Body of pancreas (tissue), 4 donors: ENCODE results near the gene MRTFB. TPM values are rescaled to one million over a fixed set of nuclear protein-coding genes. Genes with fewer than 3 reads are reported as not detected.

ENCODE experiments used
- ATAC-seq: fragments of 150-250 bp; one replicate; pipeline ENCODE4 v1.9.1; 2016
- DNase-seq, 4 donors: peaks; one replicate each; pipeline ENCODE4 v3.0.0-alpha.2; 2019
- H3K27ac ChIP-seq, 4 donors: fragments of 200-600 bp; sonication (generic); 1 replicate in 3 of 4; 2 replicates in 1 of 4; pipeline versions ENCODE4 v1.5.1 to v1.6.1; 2016 to 2019; ENCODE audit warnings: mild to moderate bottlenecking in 1 of 4, mixed read lengths in 1 of 4, moderate library complexity in 1 of 4
- H3K27me3 ChIP-seq, 2 donors: fragments of 200-600 bp; sonication (generic); one replicate each; pipeline ENCODE4 v1.6.0; 2016; ENCODE audit warnings: mild to moderate bottlenecking in 1 of 2
- H3K36me3 ChIP-seq, 2 donors: fragments of 200-600 bp; sonication (generic); replicated peaks in 1 of 2; 2 replicates each; pipeline ENCODE4 v1.5.1; 2016; ENCODE audit warnings: low read depth in 2 of 2; ENCODE audit not compliant: insufficient read depth in 1 of 2
- H3K4me1 ChIP-seq: fragments of 200-600 bp; sonication (generic); one replicate; pipeline ENCODE4 v1.6.0; 2016
- H3K4me3 ChIP-seq, 2 donors: fragments of 200-600 bp; sonication (generic); 1 replicate in 1 of 2; 2 replicates in 1 of 2; pipeline ENCODE4 v1.5.1; 2016 to 2019
- H3K9me3 ChIP-seq, 3 donors: fragments of 200-600 bp; sonication (generic); 1 replicate in 2 of 3; 2 replicates in 1 of 3; pipeline ENCODE4 v1.5.1; 2016
- POLR2A ChIP-seq, 3 donors: fragments of 450-650 bp; IDR thresholded peaks; one replicate each; pipeline ENCODE4 v1.6.1; 2016; ENCODE audit warnings: antibody characterized with exemption in 3 of 3, mild to moderate bottlenecking in 2 of 3
- WGBS, 2 donors: methylation state at CpG; one replicate each; pipeline ENCODE4 v1.1.5; 2017; 5-methylcytosine and 5-hydroxymethylcytosine counted together
- intact Hi-C: fragments of 100-400 bp; cut with DNase I; formaldehyde crosslinking; loops from one replicate; pipeline ENCODE4 v1.15.1; 2023
- total RNA-seq, 2 donors: library from RNA; depleted of rRNA; stranded (reverse); fragments of >200 nt; gene quantifications; one replicate each; pipeline ENCODE4 v1.1.0, GENCODE V29; 2016
- TF ChIP-seq, protein P1 (sequence below), 7 experiments: fragments of 450-650 bp in 4 of 7; fragments of 200-600 bp in 3 of 7; sonication (generic) in 3 of 7; IDR thresholded peaks; one replicate each; pipeline ENCODE4 v1.5.1; 2016 to 2019; ENCODE audit warnings: antibody characterized with exemption in 7 of 7

Gene MRTFB
- total RNA-seq, 2 donors from 2014 or later: 39.2 to 46.8 TPM

DNA sequence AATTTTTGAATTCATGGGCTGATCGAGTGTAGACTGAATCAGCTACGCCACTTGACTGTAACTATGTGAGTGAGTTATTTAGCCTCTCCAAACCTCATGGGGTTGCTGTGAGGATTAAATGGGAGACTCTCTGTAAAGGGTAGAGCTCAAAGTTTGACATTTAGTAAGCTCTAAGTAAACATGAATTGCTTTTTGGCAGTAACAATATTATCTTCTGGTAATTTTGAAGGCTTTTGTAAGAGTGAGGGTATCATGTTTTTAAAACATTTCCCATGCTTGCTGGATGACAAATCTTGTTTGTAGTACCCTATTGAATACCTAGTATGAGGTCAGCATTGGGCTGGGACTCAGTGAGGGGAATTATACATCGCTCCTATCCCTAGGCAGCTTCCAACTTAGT is 35.3 kb downstream of the MRTFB start:
- no peaks in the 10 kb centered on the region for H3K9me3 ChIP-seq
- TF ChIP-seq, protein P1, sequence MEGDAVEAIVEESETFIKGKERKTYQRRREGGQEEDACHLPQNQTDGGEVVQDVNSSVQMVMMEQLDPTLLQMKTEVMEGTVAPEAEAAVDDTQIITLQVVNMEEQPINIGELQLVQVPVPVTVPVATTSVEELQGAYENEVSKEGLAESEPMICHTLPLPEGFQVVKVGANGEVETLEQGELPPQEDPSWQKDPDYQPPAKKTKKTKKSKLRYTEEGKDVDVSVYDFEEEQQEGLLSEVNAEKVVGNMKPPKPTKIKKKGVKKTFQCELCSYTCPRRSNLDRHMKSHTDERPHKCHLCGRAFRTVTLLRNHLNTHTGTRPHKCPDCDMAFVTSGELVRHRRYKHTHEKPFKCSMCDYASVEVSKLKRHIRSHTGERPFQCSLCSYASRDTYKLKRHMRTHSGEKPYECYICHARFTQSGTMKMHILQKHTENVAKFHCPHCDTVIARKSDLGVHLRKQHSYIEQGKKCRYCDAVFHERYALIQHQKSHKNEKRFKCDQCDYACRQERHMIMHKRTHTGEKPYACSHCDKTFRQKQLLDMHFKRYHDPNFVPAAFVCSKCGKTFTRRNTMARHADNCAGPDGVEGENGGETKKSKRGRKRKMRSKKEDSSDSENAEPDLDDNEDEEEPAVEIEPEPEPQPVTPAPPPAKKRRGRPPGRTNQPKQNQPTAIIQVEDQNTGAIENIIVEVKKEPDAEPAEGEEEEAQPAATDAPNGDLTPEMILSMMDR (IDR thresholded peaks at IDR 0.05): no peak
- TF ChIP-seq POLR2A (IDR thresholded peaks at IDR 0.05): no peak
- H3K4me3 ChIP-seq: no peak overlapping the region
- peaks cover 63% of the 10 kb centered on the region for H3K4me1 ChIP-seq
- H3K36me3 ChIP-seq: no peaks in the 10 kb centered on the region
- DNase-seq (no peak), ATAC-seq (no peak)
- no peaks in the 10 kb centered on the region for H3K27me3 ChIP-seq
- intact Hi-C loops: no loop called here
- H3K27ac ChIP-seq: no peak overlapping the region
- 89 to 90% methylated on average over 3 of the region's 3 CpGs for WGBS, 2 donors

DNA sequence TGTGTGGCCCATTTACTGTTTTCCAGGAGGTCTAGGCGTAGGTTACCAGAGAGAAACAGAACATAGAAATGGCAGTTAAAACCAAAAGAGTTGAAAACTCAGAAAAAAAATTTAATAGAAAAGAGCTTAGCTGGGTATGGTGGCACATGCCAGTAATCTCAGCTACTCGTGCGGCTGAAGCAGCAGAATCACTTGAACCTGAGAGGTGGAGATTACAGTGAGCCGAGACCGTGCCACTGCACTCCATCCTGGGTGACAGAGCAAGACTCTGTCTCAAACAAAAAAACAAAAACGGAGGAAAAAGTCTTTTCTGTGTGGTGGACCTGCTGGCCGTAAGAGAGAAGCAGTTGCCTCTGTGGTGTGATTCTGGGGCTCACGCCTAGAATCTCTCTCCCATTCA is 35.8 kb downstream of the MRTFB start:
- H3K36me3 ChIP-seq: no peaks in the 10 kb centered on the region
- no peak overlapping the region for H3K27ac ChIP-seq
- DNase-seq (no peak), ATAC-seq (no peak)
- no peak overlapping the region for H3K4me3 ChIP-seq
- no peaks in the 10 kb centered on the region for H3K9me3 ChIP-seq
- WGBS, 2 donors: 92 to 93% methylated on average over 8 of the region's 8 CpGs
- H3K4me1 ChIP-seq: peaks cover 63% of the 10 kb centered on the region
- intact Hi-C loops: no loop called here
- TF ChIP-seq POLR2A (IDR thresholded peaks at IDR 0.05): no peak
- TF ChIP-seq, protein P1 (IDR thresholded peaks at IDR 0.05): no peak
- H3K27me3 ChIP-seq: no peaks in the 10 kb centered on the region

DNA sequence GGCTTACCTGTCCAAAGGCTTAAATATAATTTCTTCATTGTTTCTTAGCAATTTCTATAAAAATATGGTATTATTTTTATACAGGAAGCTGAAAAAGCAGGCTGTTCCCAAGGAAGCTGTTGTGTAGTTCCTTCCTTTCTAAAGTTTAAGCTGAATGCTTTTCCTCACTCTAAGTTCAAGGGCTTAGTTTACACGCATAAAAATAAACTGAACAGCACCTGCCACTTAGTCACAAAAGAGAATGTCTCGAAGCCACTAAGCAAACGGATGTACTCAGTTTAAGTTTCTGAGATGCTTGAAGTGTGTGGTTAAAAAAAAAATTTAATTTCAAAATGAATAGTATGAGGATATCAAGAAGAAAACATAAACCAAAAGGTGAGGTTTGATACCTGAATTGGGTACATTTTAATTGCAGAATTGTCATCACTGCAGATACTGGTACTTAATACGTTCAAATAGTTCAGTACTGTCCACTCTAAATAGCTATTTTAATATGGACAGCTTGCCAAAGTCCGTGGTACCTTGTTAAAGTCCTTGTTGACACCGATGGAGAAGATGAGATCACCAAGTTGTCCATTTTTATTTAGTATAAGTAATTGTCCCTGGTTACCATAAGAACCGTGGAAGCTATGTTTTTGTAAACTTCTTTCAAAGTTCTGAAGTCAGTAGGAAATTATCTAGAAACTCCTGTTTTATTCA is 38.1 kb downstream of the MRTFB start:
- peaks cover 48% of the 10 kb centered on the region for H3K4me1 ChIP-seq
- no peak for DNase-seq
- no peak for ATAC-seq
- TF ChIP-seq, protein P1 (IDR thresholded peaks at IDR 0.05): no peak
- TF ChIP-seq POLR2A (IDR thresholded peaks at IDR 0.05): no peak
- intact Hi-C loops: no loop called here
- no peak overlapping the region for H3K4me3 ChIP-seq
- peak overlapping the region in 3 of 4 donors; percentile 11 to 49 (median 13) for H3K27ac ChIP-seq
- WGBS, 2 donors: 63% methylated on average over 7 of the region's 7 CpGs
- no peaks in the 10 kb centered on the region for H3K27me3 ChIP-seq
- H3K36me3 ChIP-seq: no peaks in the 10 kb centered on the region
- H3K9me3 ChIP-seq: no peaks in the 10 kb centered on the region

DNA sequence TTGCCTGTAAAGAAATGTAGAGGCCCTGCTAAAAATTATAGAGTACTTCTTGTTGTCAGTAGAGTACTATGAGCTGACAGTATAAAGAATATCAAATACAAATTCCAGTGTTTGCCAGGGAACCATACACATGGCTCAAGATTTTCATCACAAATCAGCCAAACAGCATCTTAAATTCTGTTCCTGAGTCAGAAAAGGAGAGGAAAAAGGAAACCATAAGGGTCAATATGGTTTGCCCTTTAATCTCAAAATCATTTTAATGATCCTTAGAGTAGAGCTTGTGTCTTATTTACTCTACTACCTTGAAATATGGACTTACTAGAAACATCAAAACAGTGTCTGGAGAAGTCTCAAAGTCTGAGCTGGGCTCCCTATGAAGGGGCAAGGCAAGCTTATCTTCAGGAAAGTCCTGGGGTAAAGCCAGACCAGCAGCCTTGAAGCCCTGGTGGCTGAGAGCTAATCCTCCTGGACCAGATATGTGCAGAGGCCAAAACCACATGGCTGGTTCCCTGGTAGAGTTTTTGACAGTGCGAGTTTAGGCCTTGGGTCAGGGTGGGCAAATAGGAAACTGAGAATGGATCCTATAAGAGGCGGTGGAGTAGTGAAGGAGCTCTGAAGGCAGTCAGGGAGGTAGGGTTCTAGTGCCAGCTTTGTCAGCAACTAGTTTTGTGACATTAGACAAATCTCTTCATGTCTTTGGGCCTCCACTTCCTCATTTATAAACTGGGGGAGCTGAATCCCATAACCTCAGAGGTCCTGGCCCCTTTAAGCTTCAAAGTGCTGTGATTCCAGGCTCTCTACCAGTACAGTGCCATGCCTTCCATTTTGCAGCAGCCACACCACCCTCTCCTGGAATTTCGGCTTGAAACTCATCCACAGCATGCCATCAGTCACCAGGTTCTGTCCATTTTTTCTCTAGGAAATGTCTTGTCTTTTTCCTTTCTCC is 38.9 kb downstream of the MRTFB start:
- TF ChIP-seq, protein P1 (IDR thresholded peaks at IDR 0.05): peak in 1 of 7 experiments; percentile 15
- TF ChIP-seq POLR2A (IDR thresholded peaks at IDR 0.05): no peak
- Histone ChIP-seq H3K27ac (peak overlapping the region; percentile 4 to 49 (median 24)), H3K36me3 (no peaks in the 10 kb centered on the region), H3K9me3 (no peaks in the 10 kb centered on the region), H3K4me3 (no peak overlapping the region), H3K4me1 (peaks cover 47% of the 10 kb centered on the region), H3K27me3 (no peaks in the 10 kb centered on the region)
- DNase-seq: peak; percentile 34 to 70 (median 50)
- intact Hi-C loops: no loop called here
- peak; percentile 60 for ATAC-seq
- 51 to 65% methylated on average over 3 of the region's 3 CpGs for WGBS, 2 donors
